GM21447 (cell line): Measurements from ENCODE around the gene PLEKHA1.

Experiments used
- ATAC-seq: cut with Tn5 transposase; IDR thresholded peaks from one replicate; pipeline ENCODE4 v1.9.1; 2021; ENCODE audit not compliant: unreplicated experiment

The PLEKHA1 gene

GRCh38 chr10:122374237-122374858 is at the start of gene PLEKHA1:
TSS of gene PLEKHA1 (plus strand) at chr10:122374708. CDS start at chr10:122393201, 18,493 bp downstream.
- ATAC-seq, result peak; percentile 81

- no peak for ATAC-seq
Observed at GRCh38 chr10:122325235-122325634, 49.3 kb upstream of the PLEKHA1 start.

GRCh38 chr10:122326385-122326784 is 48.1 kb upstream of the PLEKHA1 start:
- ATAC-seq, result no peak

- no peak for ATAC-seq
Observed at GRCh38 chr10:122326806-122327205, 47.7 kb upstream of the PLEKHA1 start.

- no peak for ATAC-seq
Observed at GRCh38 chr10:122327237-122328206, 47.0 kb upstream of the PLEKHA1 start.

- ATAC-seq, result no peak
Observed at GRCh38 chr10:122328676-122329075, 45.8 kb upstream of the PLEKHA1 start.

- no peak for ATAC-seq
Observed at GRCh38 chr10:122329416-122329815, 45.1 kb upstream of the PLEKHA1 start.

GRCh38 chr10:122331100-122331499 is 43.4 kb upstream of the PLEKHA1 start:
- no peak for ATAC-seq

GRCh38 chr10:122331615-122332446 is 42.7 kb upstream of the PLEKHA1 start:
- no peak for ATAC-seq

GRCh38 chr10:122333037-122333436 is 41.5 kb upstream of the PLEKHA1 start:
- peak; percentile 59 for ATAC-seq

GRCh38 chr10:122336332-122336731 is 38.2 kb upstream of the PLEKHA1 start:
- no peak for ATAC-seq

- ATAC-seq, result no peak
Observed at GRCh38 chr10:122336961-122337360, 37.5 kb upstream of the PLEKHA1 start.

GRCh38 chr10:122338609-122339441 is 35.7 kb upstream of the PLEKHA1 start:
- no peak for ATAC-seq

GRCh38 chr10:122341141-122341810 is 33.2 kb upstream of the PLEKHA1 start:
- ATAC-seq, result no peak

GRCh38 chr10:122342293-122343134 is 32.0 kb upstream of the PLEKHA1 start:
- ATAC-seq, result no peak

GRCh38 chr10:122343135-122343800 is 31.2 kb upstream of the PLEKHA1 start:
- ATAC-seq, result no peak

- ATAC-seq, result no peak
Observed at GRCh38 chr10:122343936-122344335, 30.6 kb upstream of the PLEKHA1 start.

- ATAC-seq, result no peak
Observed at GRCh38 chr10:122344741-122345258, 29.7 kb upstream of the PLEKHA1 start.
